LoVo (cell line): ENCODE data around the gene EPHB1.
"Not testable (repeated sequence)": the region's sequence is repeated elsewhere in the genome, so short reads cannot be mapped to it uniquely, and the experiment has no call there.

Experiments
- DNase-seq: peaks from one replicate; pipeline ENCODE4 v3.0.0-alpha.2; 2016; ENCODE audit warnings: low spot score

Gene EPHB1

DNA sequence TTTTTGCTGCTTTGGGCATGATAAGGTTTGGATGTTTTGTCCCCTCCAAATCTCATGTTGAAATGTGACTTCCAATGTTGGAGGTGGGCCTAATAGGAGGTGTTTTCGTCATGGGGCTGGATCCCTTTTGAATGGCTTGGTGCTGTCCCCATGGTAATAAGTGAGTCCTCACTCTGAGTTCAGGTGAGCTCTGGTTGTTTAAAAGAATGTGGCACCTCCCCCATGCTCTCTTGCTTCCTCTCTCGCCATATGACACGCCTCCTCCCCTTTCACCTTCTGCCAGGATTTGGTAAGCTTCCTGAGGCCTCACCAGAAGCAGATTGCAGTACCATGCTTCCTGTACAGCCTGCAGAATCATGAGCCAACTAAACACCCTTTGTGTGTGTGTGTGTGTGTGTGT is 255.5 kb downstream of the EPHB1 start:
- DNase-seq = no peak

DNA sequence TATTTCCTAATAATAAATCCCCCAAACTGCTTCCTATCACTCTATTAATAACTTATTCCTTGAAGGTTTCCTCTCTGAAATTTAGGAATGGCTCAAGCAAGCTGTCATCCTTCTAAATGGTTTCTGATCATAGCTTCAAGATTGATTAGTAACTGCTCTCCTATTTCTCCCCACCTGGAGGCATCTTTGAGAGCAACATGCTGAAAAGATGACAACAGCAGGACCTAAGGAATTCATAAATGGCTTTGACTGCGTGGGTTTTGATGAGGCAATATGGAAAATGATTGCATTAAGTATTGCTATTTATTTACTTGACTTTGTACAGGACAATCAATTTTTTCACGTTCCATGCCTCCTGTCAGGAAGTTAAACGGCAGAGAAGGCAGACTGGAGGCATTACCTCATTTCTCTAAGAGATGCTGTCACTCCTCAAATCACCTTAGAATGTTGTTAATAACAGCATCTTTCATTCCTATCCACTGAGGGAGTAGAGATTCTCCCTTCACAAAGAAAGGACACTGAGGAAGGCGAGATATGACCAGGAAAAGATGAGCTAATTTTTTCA is 256.4 kb downstream of the EPHB1 start:
- no peak for DNase-seq

DNA sequence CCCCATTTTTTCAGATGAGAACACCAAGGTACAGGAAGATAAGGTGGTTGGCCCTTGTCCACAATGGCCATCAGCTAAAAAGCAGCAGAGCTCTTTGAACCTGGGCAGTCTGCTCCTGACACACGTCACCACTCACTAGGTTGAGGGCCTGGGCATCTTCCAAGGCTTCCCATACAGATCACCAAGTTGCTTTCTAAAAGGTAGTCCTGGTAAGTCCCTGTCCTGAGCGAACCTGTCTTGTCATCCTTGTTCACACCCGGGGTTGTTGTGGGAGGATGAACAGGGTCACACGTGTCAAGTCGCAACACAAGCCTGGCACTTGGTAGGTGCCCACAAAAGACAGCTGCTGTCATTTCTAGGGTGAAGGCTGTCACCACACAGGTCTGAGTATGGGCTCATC is 260.4 kb downstream of the EPHB1 start:
- no peak for DNase-seq

DNA sequence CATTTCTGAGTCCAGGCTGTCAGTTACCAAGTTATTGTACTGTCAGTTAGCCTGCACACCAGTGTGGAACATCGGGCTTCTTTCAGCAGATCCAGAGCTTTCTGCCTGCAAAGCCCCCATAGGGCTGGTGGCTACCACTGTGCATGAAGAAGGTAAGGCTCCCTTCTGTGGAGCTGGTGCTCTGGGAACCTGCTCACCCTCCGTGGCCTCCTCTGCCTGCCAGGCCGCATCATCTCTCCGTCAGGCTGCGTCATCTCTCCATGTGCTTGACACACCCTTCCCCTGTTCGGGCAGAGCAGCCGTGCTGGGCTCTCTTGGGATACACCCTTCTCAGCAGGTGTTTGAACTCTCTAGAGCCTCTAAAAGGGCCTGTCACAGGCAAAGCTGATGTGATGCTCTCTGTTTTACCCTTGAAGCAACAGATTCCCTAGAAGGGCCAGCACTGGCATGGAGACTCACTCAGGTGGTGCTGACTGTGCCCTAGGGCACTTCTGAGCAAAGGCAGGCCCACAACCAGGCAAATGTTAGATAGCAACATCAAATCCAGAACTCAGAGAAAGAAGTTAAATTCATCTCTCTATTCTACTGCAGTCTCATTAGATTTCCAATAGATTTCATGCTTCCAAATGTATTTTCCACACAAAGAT is 261.1 kb downstream of the EPHB1 start:
- DNase-seq = peak; percentile 4

DNA sequence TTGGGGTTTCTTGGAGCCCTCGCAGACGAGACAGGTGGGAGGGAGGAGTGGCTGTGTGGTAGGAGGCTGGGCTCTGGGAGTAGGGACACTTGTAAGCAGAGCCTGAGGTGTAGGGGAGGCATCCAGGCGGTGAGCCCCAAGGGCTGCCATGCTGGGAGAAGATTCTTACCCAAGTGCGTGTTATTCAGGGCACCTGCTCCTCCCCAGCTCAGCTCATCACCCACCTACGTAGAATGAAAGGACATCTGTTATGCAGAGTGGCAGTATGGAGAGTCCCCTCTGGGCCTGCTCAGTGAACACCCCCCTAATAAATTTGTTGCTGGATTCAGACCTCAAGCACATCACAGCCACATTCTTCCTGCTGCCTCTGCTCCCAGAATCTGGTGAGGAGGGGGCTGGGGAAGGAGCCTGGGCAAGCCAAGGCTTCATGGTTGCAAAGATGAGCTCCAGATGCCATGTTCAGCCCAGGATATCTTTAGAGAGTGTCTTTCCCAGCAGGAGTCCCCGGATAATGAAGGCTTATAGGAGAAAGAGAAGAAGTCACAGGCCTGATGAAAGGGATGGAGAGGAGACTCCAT is 261.8 kb downstream of the EPHB1 start:
- DNase-seq = no peak

DNA sequence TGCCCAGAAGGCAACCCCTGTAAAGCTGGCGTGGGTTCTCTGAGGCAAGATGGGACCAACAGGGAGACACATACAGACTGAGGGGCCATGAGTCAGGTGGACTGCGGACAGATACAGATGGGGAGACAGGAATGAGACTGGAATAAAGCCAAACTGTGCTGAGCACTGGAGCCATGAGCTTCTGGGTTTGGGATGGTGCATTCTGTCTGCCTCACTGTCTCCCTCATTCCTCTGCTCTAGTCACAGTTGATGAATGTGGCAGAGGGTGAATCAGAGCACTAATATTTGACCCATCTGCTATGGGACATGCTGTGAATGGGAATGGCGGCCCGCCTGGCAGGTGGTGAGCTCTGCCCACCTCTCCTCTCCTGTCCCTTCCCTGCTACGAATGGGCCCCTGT is 262.9 kb downstream of the EPHB1 start:
- no peak for DNase-seq

DNA sequence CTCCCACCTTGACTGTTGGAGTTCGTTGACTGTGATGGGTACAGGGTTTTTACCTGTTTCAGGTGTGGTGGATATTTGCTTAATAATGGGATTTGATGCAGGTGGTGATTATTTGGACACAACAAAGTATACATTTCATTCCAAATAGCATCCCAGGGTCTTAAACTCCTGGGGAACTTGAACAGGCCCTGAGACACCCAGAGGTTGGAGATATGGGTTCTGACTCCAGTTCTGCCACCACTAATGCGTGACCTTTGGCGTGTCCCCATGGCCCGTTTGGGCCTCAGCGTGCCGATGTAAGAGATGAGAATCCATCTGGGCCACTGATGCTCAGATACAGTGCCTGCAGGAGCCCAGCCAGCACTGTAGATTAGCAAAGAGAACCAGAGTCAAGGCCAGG is 264.5 kb downstream of the EPHB1 start:
- DNase-seq = no peak

DNA sequence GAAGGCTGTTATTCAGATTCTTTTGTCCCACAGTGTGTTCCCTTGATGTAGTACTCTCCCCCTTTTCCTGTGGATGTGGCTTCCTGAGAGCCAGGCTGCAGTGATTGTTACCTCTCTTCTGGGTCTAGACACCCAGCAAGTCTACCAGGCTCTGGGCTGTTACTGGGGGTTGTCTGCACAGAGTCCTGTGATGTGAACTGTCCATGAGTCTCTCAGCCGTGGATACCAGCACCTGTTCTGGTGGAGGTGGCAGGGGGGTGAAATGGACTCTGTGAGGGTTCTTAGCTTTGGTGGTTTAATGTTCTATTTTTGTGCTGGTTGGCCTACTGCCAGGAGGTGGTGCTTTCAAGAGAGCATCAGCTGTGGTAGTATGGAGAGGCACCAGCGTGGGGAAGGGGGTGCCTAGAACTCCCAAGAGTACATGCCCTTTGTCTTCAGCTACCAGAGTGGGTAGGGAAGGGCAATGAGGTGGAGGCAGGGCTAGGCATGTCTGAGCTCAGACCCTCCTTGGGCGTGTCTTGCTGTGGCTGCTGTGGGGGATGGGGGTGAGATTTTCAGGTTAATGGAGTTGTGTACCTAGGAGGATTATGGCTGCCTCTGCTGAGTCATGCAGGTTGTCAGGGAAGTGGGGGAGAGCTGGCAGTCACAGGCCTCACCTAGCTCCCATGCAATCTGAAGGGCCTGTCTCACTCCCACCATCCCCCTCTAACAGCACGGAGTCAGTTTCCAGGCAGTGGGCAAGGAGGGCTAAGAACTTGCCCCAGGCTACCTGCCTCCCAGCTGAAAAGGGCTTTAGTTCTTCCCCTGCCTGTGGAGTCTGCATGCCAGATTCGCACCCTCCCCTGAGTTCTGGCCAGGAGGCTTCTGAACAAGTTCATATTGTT is 272.0 kb downstream of the EPHB1 start:
- not testable (repeated sequence) for DNase-seq

DNA sequence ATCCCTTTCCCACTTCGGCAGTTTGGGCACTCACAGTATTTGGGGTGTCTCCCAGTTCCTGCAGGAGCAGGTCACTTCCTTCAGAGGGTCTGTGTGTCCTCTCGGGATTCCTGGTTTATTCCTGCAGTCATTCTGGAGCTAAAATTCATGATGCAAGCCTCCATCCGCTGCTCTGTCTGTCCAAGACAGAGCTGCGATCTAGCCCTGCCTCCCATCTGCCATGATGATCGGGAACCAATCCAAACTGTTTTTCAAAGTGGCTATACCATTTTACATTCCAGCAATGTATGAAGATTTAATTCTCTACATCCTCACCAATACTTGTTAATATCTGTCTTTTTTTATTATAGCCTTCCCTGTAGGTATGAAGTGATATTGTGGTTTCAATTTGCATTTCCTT is 273.0 kb downstream of the EPHB1 start:
- DNase-seq = no peak

DNA sequence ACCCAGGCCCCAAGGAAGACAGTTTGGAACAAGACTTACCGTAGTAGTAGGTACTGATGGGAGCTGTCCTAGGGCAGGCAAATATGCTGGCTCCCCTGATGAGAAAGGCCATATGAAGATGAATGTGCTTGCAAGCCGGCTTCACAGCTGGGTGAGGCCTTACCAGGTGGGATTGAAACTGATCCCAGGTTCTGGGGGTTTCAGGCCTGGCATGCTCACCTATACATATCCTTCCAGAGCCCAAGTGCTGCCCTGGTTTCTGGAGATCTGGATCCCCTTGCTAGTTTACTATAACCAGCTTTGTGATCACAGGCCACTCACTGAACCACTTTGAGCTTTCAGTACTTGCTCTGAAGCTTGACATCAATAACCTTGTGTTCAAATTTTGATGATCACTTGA is 274.3 kb downstream of the EPHB1 start:
- no peak for DNase-seq

DNA sequence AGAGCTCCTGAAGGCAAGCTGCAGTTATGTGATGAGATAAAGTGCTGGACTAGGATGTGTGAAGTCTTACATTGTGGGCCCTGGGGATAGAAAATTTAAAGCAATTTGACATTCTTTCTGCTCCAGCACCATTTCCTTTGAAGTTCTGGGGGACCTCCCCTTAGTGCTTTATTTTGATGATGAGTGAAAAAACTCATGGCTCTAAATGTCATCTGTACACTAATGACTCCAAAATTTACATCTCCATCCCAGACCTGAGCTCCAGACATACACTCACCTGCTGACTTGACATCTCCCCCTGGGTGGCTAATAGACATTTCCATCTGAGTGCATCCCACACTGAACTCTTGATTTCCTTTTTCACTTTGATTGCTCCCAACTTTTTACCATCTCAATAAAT is 276.4 kb downstream of the EPHB1 start:
- DNase-seq = no peak

DNA sequence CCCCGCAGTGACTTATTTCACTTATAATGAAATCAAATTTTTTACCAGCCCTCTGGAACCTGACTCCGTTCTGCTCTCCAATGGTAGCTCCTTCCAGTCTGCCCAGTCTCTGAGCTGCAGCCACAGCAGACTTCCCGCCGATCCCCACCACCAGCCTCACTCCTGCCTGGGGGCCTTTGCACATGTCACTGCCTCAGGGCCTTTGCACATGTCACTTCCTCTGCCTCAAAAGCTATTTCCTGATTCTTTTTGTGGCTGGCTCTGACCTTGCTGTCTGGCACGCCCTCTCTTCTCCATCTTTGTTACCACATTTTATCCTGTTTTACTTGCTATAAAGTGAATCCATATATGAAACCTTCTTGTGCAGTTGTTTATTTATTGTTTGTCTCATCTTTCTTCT is 277.4 kb downstream of the EPHB1 start:
- DNase-seq = no peak

DNA sequence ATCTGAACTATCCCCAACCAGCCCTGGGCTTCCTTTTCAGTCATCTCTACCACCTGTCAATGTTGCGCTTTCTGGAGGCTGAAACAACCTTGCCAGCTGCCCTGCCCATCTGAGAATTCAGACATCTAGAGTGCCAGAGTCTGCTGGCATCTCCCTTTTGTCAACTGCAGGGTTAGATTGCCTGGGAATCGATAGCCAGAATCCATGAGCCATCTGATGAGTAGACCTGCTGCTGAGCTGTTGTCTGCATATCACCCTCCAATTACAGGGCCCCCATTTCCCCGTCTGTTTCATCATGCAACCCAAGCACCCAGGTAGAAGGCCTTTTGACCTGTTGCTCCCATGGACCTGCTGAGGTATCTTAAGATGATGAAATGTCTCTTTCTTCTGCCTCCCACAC is 280.1 kb downstream of the EPHB1 start:
- DNase-seq = no peak

DNA sequence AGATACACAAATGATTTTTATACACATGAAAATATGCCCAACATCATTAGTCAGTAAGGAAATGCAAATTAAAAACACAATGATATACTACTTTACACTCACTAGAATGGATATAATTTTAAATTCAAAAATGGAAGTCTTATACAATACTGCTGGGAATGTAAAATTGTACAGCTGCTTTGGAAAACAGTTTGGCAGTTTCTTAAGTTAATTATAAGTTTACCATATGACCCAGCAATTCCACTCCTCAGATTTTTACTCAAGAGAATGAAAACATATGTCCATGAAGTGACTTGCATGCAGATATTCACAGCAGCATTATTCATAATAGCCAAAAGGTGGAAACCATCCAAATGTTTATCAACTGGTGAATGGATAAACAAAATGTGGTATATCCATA is 281.3 kb downstream of the EPHB1 start:
- DNase-seq = no peak

DNA sequence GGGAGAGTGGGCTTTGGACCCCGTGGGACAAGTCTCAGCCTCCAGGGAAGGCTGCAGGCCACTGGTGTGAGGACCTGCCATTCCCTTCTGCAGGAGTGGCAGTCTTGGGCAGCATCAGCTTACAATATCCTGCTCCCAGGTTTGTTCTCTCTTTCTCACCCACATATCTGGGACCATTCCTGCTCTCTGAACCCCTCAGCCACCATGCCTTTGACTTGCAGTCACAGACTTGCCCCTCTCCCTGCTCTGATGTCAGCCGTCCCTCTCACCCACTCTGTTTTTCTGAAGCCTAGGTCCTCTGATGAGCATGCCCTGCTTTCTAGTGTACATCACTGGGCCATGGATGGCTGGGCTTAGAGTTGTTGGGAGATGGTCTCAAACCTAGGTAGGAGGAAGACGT is 282.1 kb downstream of the EPHB1 start:
- DNase-seq = no peak

DNA sequence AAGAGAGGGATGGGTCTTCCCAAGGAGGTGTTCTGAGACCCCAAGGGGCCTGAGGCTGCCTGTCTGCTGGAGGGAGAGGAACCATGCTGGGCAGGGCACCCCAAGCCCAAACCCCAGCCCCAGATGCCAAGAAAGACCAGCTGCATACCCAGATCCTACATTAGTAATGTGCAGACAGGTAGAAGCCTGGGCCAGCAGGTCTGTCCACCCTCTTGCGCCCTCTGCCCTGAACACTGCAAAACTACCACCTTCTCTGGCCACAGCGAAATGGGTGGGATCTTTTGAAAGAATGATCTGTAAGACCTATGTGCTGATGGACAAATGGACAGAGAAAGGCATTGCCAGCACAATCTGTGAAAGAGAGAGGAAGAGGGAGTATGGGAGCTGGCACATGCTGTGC is 283.2 kb downstream of the EPHB1 start:
- no peak for DNase-seq

DNA sequence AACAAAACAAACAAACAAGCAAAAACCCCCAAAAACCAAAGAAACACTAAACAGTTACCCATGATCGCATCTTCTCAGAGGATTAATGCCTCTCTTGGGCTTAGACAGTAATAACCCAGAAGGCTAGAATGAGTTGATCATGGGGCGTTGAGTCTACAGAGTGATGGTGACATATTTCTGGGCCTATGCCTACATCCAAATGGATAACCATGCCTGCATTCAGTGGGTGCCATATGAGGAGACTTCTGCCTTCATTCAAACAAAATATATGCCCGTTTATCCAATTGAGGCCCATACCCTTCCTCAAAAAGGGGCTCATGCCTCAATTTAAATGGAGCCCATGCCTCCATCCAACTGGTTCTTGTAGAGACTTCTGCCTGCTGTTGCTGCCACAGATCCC is 284.0 kb downstream of the EPHB1 start:
- DNase-seq = no peak

DNA sequence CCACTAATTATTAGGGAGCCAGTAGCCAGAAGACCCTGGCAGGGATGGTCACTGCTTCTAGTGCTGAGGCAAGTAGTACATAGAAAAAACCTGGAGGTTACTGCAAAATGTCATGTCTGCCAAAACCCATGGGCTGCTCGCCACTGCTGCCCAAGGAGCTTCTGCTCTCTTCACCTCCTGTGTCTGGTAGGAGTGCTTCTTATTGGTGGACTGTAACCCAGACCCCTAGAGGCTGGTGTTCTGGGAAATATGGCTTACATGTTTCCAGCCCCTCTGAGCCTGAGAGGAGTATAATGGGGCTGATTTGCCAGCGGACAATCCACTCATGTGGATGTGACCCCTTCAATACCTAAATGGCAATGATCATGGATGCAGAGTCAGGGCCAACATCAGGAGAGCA is 286.4 kb downstream of the EPHB1 start:
- no peak for DNase-seq

DNA sequence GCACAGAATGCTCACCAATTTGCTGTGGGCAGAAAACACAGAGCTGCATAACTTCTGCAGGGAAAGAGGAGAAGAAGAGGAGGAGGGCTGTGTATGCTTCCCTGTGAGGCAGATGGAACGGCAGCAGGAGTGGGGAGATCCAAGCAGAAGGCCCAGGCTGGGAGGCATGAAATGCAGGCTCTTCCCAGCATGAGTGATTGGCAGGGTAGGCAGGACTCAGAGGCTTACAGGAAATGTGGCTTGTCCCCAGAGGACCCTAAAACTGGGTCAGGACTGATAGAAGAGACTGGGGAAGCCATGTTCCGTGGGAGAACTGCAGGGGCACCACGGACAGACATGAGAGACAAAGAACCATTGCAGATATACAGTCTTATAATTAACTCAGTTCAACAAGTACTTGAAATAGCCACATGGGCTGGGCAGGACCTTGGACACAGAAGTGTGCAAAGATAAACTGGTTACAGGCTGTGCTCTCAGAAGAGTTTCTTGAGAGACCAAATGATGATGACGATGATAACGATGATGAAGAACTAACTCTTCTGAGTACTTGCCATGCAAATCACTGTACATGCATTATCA is 286.9 kb downstream of the EPHB1 start:
- no peak for DNase-seq

DNA sequence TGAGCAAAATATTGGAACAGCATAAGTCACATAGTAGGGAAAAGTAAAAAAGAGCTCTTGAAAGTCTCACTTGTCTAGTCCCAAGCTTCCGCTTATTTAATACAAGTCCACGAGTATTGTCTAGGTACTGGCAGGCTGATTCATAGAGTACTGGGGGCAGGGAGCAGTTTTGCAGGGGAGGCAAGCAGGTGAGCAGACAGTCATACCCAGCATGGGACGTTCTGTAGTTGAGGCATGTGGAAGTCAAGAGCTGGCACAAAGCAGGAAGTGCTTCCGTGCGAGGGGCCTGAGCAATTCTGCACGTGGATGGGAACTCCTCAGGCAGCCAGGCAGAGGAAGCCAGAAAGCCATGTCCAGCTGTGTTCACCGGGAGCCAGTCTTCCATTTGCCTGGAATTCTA is 287.6 kb downstream of the EPHB1 start:
- DNase-seq = no peak

DNA sequence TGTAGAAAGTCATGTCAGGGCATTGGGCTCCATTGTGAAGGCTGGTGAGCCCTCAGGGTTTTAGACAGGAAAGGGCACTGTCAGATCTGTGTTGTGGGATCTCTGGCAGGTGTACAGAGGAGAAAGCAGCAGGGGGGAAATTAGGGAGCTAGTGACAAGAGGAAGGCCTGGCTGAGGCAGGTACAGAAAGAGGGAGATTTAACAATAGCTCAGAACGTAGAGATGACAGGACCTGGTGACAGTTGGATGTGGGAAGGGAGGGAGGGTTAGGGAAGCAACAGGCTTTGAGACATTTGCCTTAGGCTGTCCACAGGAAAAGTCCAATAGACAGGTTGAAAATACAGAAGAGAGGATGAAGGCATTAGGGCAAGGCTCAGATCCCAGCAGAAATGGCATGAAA is 288.1 kb downstream of the EPHB1 start:
- no peak for DNase-seq

DNA sequence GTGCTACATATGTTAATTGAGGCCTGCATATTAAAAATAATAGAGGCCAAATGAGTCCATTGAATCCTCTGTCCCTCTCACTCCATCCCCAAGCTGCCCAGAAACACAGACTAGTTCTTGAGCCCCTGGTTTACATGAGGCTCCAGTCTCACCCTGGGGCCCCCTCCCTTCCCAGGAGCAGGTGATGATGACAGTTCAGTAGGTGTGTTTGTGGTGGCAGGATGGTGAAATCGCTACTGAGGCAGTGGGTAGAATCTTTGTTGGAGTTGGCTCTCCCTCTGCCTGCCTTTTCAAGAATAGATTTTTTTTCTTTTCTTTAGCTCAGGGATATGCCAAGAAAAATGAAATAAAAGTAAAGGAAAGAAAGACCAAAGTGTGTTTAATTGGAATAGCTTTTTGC is 288.7 kb downstream of the EPHB1 start:
- DNase-seq = no peak

DNA sequence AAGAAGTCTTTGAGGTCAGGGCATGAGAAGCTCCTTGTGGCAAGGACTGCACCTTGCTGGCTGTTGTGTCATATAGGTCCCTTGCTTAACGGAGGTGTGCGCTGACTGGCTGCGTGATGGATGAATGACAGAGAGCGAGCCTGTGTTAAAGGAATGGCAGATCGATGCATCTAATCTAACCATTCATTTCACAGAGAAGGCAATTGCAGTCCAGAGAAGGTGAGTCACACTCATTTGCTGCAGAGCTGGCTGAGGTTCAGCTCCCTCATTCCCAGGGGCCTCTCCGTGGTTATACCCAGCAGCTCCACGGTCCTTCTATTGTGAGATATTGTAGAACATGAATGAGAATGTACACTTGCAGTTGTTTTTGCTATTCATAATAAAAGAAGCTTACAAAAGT is 289.3 kb downstream of the EPHB1 start:
- no peak for DNase-seq
